Glomerular visceral epithelial cell (primary cell): ENCODE data around the gene RALGAPA2.
A peak's percentile ranks its signal among the peaks of the same experiment; 100 is the strongest.

ENCODE experiments used
- DNase-seq: peaks from one replicate; pipeline ENCODE4 v3.0.0-alpha.2; 2016; ENCODE audit errors: extremely low spot score

RALGAPA2 gene

DNA sequence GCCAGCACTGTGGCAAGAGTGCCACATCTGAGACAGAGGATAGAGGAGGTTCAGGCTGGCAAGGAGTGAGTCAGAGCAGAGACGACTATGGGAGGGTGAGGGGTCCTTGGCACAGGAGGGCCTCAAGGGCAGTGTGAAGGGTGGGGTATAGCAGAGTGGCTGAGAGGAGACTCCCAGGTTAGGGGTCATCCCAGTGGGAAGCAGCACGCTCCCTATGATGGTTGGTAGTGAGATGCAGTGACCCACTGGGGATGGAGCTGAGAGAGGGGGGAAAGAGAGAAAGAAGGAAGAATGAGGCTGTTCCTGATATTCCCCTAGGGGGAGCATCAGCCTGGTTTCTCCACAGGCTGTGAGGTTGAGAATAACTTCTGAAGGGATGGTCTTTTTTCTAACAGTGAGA, 247.2 kb downstream of the RALGAPA2 start:
- DNase-seq, result no peak

- DNase-seq, result no peak
These were observed 248.5 kb downstream of the RALGAPA2 start for GRCh38 chr20:20463933-20464374.

DNA sequence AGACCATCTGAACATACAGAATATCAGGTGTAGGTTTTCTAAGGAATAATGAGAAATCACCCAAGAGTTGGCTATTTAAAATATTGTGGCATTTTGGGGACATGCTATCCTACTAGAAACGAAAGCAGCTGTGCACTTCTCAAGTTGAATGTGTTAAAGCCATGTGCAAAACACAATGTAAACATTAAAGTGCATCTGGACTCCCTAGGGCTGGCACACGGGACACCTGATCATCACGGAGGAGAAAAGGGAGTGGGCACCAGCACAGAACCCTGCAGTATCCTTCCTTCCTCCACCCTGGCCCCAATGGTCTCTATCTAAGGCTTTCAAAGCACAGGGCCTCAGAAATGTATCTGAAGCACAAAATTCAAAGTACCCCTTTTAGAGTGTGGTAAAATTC, 250.3 kb downstream of the RALGAPA2 start:
- DNase-seq, result no peak

DNA sequence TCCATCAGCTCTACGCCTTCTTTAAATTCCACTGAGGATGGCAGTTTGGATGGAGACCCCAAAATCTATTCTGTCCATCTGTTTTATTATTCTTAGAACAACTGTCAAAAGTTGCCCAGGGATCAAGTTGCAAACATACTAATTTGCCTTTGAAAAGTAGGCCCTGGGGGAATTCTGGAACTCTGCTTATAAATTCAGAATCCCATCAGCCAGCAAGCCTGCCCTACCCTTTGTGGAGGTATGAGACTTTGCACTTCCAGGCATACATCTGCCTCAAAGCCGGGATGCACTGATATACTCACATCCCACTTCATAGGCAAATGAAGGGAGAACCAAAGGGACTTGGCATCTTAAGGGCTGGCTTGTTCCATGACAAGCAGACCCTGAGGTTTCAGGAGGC, 250.9 kb downstream of the RALGAPA2 start:
- DNase-seq, result no peak

DNA sequence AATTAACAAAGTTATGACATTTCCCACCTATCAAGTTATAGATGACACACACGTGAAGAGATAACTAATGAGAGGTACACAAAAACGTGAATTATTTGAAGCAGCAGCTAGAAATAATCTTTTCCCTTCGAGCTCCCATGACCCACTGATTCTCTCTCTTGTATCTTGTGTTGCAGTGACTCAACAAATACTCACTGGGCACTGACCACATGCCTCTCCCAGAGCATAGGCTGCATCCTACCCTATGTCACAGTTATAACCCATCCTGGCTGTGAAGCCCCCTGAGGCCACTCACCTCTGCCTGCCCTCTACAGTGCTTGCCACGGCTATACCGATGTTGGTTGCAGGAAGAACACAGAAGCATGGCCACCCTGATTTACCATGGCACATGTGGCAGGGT, 252.7 kb downstream of the RALGAPA2 start:
- DNase-seq, result no peak

DNA sequence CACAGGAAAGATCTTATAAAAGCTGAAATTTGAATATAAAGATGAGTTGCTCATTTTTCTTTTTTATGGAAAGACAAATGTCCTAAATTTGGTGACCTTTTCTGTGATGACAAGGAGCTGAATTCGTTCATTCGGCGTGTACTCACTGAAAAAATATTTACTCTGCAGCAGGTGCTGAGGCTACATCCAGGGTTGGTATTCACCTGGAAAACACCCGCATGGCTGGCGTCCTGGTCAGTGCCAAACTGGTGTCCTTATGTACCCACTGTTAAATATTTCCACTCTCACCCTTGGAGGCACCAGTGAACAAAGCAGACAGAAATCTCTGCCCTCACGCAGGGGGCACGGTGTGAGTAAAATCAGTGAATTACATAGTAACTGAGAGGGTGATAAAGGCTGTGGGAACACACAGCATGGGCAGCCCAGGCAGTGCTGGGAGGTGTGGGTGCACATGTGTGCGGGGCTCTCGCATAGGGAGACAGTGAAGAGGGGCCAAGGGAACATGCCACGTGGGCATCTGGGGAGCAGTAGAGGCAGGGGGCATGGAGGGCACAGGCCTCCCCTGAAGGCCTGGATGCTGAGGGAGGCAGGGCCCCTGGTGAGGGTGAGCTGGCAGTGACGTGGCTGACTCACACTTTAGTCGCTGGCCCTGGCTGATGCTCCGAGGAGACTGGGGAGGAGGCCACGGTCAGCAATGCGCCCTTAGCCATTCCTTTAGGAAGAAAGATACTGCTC, 254.9 kb downstream of the RALGAPA2 start:
- DNase-seq, result peak; percentile 13

GRCh38 chr20:20456741-20457140, 255.7 kb downstream of the RALGAPA2 start:
- DNase-seq, result no peak

- DNase-seq, result no peak
These were observed 256.5 kb downstream of the RALGAPA2 start for GRCh38 chr20:20455926-20456325.

DNA sequence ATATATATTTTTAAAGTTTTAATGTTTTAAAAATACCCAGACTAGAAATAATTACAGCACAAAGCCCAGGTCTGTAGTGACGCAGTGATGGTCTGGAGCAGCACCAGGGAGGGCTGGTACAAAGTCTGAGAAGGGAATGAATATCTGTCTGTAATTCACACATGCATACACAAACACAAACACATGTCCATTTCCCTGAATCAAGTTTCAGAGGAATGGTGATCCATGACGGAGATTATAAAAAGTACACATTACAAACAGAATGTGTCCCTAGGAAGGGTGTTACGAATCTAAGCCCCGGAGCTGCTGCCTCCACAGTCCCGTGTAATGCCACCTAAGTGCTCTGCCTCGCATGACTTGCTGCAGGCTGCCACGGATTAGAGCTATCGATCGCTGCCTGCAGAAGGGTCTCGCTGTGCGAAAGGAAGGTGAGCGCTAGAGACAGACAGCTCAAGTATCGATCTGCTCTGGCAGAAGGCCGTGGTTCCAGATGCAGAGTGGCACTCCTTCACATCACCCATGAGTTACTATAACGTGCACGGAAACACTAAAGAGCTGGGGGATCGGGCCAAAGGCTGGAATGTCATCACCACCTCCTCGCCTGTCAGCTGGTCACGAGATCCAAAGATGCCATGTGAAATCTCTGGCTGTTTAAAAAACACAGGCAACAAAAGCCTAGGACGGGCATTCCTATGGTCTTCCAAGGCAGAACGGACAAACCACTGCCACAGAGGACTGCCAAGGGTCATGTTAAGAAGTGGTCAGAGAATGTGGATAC, 257.4 kb downstream of the RALGAPA2 start:
- DNase-seq, result no peak

GRCh38 chr20:20454367-20454766, 258.1 kb downstream of the RALGAPA2 start:
- DNase-seq, result no peak

DNA sequence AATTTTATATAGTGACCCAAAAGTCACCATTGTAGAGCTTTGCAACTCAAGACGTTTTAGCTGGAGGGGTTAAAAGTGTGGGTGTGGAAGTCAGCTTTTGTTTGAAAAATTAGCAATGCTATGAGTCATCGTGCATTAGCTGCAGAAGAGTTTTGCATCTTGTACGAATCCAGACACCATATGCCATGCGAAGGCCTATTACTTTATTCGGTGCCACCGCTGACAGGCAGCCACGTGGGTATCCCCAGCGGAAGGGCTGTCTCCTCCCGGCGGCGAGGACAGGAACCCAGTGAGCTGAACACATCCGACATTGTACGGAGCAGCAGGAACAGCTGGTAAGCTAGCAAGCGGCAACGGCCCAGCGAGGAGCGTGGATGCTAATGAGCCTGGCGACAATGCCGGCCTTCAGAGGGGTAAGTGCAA, 260.2 kb downstream of the RALGAPA2 start:
- DNase-seq, result no peak

DNA sequence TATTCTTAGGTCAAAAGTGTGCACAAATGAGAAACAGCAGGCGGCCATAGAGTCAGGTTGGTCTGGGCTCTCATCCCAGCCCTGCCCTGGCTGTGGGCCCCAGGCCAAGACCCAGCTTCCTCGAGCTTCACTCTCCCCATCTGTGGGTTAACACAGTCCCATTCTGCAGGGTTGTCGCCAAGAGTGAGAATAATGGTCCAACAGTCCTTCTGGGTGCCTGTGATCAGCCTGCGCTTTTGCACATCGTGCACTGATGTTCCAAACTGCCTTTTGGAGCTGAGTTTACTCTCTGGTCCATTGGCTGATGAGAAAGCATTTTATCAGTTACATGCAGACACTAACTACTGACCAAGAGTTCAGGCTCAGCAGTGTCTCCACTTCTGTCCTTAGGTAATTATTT, 261.9 kb downstream of the RALGAPA2 start:
- DNase-seq, result no peak

GRCh38 chr20:20448881-20449280, 263.6 kb downstream of the RALGAPA2 start:
- DNase-seq, result no peak

DNA sequence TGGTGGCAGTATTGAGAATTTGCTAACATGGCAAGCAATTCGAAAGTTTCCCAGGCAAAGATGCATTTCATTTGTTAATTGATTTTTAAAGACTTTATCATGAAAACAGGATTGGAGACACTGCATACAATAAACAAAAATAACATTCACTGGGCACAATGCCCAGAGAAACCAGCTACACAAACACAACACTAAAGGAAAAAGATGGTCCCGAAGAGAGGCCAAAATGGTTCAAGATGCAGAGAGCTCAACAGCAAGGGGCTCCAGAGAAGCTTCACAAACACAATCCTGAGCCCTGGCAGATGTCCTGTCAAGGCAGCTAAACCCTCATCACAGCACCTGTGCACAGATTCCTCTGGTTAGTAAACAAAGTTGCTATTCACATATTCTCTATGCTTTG, 265.2 kb downstream of the RALGAPA2 start:
- DNase-seq, result no peak

GRCh38 chr20:20446425-20447015, 265.9 kb downstream of the RALGAPA2 start:
- no peak for DNase-seq

DNA sequence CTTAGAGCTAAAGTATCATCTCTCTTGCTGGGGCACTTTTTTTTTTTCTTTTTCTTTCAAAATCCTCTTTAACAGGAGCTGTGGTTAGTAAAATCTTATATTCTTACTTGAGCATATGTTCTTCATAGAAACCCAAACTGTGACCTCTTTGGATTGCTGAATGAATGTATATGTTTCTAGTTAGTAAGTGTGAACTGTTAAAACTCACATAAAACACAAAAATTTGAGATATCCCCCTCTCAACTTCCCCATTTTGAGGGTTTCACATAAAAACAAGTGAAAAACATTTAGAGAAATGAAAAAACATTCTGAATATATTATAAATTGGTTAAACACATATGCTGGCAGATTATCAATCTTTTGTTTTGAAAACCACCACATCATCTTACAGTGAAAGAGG, 266.4 kb downstream of the RALGAPA2 start:
- DNase-seq, result no peak

GRCh38 chr20:20443504-20443903, 268.9 kb downstream of the RALGAPA2 start:
- peak; percentile 39 for DNase-seq

DNA sequence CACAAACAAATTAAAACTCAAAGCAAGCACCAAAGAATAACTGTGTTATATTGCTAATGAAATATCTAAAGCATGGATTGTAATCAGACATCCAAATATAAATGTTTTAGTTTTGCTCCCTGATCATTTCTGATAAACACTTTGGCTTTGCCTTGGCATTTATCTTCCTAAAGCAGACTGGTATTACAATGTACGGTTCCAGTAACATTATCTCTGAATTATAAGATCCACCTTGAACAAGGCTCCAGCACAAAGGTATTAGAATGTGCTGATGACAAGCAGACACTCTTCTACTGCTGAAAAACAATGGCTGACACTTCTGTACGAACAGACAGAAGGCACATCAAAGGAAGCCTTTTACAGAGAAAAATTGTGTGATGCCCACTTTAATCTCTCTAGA, 270.0 kb downstream of the RALGAPA2 start:
- DNase-seq, result no peak

GRCh38 chr20:20440886-20441658, 271.4 kb downstream of the RALGAPA2 start:
- no peak for DNase-seq

- no peak for DNase-seq
These were observed 272.0 kb downstream of the RALGAPA2 start for GRCh38 chr20:20440481-20440880.

DNA sequence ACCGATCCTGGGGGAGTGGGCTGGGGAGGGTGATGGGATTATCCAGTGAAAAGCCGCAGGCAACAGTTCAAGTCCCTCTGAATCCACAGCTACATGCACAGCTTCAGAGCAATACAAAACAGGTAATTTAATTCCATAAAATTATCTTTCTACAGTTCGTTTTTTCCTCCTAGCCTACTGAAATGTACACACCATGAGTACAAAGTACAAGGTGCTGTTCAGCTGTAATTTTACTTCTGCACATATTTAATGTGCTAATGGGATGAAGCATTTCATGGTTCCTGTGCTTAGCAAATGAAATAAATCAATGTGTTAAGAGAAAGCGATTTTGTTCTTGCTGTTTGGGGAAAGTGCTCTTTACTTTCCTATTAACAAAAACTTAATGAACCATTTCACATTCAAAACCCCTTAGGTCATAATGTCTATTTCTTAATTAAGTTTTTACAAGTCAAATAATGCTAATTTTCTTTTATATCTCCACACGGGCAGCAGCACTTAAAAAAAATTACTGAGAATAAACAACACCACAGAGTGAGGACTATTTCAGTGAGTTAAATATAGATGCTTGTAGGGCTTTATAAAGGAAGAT, 272.7 kb downstream of the RALGAPA2 start:
- no peak for DNase-seq

DNA sequence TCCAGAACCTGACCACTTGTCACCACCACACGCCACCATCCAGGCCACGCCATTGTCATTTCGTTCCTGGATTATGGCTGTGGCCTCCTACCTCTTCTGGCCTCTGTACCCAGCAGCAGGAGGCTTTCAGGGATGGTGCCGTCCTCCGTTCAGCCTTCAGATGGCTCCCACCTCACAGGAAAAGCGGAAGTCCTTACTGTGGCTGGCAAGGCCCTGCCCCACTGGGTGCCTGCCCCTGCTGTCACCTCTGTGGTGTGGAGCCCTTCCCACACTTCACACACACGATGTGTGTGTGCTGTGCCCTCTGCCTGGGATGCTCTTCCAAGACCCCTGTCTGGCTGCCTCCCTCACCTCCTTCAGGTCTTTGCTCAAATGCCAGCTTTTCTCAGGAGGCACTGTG, 275.1 kb downstream of the RALGAPA2 start:
- DNase-seq, result no peak
